Omental fat pad (tissue), 4 donors: ENCODE data around the gene LYPD5. TPM values are rescaled to one million over a fixed set of nuclear protein-coding genes. Genes with fewer than 3 reads are reported as not detected.
"Not testable (repeated sequence)": the region's sequence is repeated elsewhere in the genome, so short reads cannot be mapped to it uniquely, and the experiment has no call there.

Source experiments
- ATAC-seq: fragments of 150-250 bp; one replicate; pipeline ENCODE4 v1.9.1; 2016; ENCODE audit warnings: mild to moderate bottlenecking, moderate library complexity; ENCODE audit not compliant: low FRiP score
- DNase-seq: peaks from one replicate; pipeline ENCODE4 v3.0.0-alpha.2; 2019; ENCODE audit warnings: low spot score
- total RNA-seq, 4 donors: library from RNA; depleted of rRNA; stranded (reverse); fragments of >200 nt; gene quantifications; one replicate each; pipeline ENCODE4 v1.1.0, GENCODE V29; 2016
- TF ChIP-seq, protein P1 (sequence below), 3 donors: fragments of 450-650 bp; IDR thresholded peaks; one replicate each; pipeline ENCODE4 v1.5.1; 2016 to 2017; ENCODE audit warnings: antibody characterized with exemption in 3 of 3, mild to moderate bottlenecking in 3 of 3, moderate library complexity in 2 of 3

The LYPD5 gene
- total RNA-seq, 4 donors from 2014 or later: 0.95 to 15.0 (median 2.4) TPM

DNA sequence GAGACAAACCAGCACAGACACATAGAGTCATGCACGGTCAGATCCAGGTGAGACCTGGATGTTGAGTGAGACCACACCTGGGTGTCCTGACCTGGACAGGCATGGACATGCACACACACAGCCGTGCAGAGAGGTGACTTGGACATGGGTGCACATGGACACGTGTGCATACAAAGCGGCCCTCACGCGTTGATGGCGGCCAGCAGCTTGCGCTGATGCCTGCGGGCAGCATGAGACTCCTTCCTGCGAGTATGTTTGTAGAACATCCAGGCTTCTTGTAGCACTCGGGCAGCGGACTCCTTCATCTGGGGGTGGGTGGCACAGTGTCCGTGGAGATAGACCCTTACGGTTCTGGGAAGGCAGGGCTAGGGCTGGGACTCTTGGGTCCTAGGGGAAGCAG, 33.0 kb downstream of the LYPD5 start:
- DNase-seq: no peak
- TF ChIP-seq, protein P1, sequence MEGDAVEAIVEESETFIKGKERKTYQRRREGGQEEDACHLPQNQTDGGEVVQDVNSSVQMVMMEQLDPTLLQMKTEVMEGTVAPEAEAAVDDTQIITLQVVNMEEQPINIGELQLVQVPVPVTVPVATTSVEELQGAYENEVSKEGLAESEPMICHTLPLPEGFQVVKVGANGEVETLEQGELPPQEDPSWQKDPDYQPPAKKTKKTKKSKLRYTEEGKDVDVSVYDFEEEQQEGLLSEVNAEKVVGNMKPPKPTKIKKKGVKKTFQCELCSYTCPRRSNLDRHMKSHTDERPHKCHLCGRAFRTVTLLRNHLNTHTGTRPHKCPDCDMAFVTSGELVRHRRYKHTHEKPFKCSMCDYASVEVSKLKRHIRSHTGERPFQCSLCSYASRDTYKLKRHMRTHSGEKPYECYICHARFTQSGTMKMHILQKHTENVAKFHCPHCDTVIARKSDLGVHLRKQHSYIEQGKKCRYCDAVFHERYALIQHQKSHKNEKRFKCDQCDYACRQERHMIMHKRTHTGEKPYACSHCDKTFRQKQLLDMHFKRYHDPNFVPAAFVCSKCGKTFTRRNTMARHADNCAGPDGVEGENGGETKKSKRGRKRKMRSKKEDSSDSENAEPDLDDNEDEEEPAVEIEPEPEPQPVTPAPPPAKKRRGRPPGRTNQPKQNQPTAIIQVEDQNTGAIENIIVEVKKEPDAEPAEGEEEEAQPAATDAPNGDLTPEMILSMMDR (IDR thresholded peaks at IDR 0.05): no peak
- no peak for ATAC-seq

DNA sequence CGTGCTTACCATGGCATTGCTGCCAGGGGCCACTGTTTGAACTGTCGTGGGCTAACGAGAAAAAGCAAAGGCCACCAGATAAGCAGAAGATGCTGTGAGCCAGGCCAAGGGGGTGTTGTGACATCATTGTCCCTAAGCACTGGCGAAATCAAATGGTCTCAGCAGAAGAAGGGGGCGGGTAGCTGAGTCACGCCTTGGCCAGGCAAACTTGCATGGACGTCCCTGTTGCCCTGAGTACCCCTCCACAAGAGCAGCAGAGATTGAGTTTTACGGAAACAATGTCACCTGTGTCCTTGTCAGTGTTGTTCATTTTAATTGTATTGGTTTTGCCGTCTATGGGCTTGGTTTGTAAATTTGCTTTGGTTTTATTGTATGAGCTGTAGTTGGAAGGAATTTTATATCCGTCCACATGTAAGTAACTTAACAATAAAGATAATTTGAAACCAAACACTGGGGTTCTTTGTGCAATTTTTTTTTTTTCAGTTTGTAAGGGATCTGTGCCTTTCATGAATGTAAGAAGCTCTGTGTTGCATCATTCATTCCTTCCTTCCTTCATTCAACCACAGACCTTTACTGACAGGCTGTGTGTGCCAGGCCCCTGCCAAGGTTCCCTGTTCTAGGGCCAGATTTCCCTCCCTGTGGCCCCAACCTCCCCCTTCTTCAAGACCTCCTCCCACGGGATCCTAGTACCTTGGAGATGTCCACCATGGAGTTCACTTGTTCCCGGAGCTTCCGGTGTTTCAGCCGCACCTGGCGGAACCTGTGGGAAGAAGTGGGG, 33.8 kb downstream of the LYPD5 start:
- ATAC-seq (no peak), DNase-seq (no peak)

DNA sequence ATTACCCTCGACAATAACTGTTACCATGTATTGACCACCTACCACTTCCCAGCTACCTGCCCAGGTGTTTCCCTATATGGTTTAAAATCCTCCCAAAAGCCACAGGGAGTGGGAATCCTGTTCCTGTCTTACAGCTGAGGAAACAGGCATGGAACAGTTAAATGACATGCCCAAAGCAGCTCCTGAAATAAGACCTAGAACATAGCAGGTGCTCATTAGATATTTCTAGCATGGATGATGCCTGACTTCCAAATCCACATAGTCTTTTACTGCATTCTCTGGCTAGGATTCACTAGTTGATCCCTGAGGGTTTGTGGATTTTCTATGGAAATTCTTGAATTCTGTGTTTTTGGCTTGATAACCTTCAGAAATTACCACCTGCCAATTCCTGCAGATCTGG, 34.4 kb downstream of the LYPD5 start:
- TF ChIP-seq, protein P1 (IDR thresholded peaks at IDR 0.05): no peak
- no peak for DNase-seq
- no peak for ATAC-seq

More for the DNA sequence above, 33.8 kb downstream of the LYPD5 start:
- TF ChIP-seq, protein P1 (IDR thresholded peaks at IDR 0.05): no peak

DNA sequence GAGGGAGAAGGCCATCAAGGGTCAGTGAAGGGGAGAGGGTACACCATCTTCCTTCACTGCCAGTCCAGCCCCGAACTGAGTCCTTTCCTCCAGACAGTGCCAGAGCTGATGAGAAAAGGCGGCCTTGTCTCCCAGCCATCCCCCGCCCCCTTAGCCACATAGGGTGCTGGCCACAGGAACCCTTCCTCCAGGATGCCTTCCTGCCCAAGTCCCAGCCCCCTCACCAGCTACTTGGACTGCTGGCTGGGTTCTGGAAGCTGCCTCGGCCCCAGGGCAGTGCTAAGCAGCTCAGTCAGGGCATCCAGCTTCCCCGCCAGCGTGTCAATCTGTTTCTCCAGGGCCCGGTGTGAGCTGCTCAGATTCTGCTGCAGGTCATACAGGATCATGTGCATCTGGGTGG, 34.9 kb downstream of the LYPD5 start:
- DNase-seq (no peak), ATAC-seq (no peak)
- TF ChIP-seq, protein P1 (IDR thresholded peaks at IDR 0.05): no peak

DNA sequence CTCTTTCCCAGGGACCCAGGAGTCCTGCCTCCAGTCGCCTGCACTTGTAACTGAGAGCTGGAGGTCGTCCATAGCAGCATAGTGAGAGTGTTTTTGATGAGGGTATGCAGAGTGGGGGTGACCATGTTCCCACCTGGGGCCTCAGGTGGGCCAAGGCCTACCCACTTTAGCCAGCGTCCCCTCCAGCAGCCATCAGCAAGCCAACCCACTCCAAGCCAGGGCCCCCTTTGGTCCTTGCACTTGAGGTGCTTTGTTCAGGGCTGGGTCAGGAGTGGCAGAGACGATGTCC, 35.5 kb downstream of the LYPD5 start:
- no peak for DNase-seq
- TF ChIP-seq, protein P1 (IDR thresholded peaks at IDR 0.05): no peak

DNA sequence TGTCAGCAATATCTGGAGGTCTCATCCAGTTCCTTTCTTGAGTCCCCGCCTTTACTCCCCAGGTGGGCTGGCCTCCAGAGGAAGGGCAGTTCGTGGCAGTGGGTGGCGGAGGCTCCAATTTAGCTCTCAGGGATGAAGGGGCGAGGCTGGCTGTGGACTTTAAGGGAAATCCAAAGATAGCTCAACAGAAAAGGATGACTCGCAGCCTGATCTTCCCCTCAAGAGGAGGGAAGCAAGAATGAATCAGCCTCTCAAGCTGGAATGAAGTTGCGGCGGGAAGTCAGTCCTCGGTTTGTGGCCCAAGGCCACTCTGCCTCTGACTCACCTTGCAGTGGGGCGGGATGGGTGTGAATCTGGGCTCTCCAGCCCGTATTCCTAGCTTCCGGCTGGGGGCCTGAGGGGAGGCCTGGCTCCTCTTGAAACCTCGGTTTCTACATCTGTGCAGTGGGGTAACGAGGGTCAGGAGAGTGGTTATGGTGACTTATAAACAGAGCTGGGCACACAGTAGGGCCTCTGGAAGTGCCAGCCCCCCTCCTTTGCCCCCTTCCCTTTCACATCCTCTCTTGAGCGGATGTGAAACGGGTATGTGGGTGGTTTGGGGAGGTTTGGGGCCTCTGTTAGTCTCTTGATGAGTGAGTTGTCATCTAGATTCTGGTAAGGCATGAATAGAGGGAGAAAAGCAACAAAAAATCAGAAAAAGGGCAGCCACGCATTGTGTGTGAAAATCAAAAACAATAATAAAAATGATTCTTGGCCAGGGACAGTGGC, 37.0 kb downstream of the LYPD5 start:
- DNase-seq (peak; percentile 57), ATAC-seq (peak; percentile 89)
- TF ChIP-seq, protein P1 (IDR thresholded peaks at IDR 0.05): no peak

More for the DNA sequence above, 35.5 kb downstream of the LYPD5 start:
- no peak for ATAC-seq

DNA sequence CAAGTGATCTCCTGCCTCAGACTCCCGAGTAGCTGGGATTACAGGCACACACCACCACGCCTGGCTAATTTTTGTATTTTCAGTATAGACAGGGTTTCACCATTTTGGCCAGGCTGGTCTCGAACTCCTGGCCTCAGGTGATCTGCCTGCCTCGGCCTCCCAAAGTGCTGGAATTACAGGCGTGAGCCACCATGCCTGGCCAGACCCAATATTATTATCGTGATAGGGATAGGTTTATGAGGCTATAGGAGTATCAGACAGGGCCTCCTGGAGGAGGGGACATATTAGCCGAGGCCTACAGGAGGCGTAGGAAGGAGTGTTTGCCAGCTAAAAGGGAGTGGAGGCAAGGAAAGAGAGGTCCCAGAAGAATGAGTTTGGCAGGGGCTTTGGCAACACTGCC, 37.6 kb downstream of the LYPD5 start:
- not testable (repeated sequence) for DNase-seq, ATAC-seq
